SKM-1 (cell line): Measurements from ENCODE around the gene ADORA1.

Experiments used
- DNase-seq: peaks from one replicate; lab custom pipeline; 2025; ENCODE audit not compliant: unreplicated experiment; lab: John Stamatoyannopoulos, UW

Gene ADORA1

DNA sequence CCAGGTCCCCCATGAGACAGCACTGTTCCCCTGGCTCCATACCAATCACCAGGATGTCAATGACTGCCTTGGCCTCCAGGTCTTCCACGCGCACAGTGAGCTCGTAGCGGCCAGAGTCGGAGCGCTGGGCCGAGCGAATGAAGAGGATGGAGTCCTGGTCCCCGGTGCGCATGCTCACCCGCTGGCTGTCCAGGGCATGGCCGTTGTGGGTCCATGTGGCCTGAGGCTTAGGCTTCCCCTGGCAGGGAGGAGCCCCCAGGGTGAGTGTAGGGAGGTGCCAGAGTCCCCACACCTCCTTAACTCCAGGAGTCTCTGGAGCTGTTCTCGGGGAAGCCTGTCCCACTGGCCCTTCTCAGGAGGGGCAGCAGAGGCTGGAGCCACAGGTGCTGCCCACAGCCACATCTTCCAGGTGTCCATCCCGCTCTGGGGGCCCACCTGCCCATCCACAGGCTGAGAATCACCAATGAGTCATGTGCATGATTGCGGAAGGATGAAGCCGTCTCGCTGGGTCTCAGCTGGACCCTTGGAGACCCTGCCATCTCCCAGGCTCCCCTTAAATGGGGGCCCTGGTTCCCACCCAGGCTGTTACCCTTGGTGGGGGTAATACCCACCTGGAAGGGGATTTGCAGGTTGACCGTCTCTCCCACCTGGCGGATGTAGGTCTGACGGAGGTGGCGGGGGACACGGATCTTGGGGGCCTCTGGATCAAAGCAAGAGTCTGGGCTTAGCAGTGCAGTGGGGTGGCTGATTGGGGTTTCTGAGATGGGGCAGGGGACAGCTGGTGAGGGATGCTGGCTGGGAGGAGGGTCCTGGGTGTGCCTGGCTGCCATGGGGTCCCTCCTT is 44.0 kb downstream of the ADORA1 start:
- DNase-seq = no peak

GRCh38 chr1:203172184-203173010 is 44.9 kb downstream of the ADORA1 start:
- DNase-seq = peak; percentile 34

- no peak for DNase-seq
Observed at GRCh38 chr1:203173011-203173555, 45.6 kb downstream of the ADORA1 start.

GRCh38 chr1:203173566-203173965 is 46.0 kb downstream of the ADORA1 start:
- no peak for DNase-seq

DNA sequence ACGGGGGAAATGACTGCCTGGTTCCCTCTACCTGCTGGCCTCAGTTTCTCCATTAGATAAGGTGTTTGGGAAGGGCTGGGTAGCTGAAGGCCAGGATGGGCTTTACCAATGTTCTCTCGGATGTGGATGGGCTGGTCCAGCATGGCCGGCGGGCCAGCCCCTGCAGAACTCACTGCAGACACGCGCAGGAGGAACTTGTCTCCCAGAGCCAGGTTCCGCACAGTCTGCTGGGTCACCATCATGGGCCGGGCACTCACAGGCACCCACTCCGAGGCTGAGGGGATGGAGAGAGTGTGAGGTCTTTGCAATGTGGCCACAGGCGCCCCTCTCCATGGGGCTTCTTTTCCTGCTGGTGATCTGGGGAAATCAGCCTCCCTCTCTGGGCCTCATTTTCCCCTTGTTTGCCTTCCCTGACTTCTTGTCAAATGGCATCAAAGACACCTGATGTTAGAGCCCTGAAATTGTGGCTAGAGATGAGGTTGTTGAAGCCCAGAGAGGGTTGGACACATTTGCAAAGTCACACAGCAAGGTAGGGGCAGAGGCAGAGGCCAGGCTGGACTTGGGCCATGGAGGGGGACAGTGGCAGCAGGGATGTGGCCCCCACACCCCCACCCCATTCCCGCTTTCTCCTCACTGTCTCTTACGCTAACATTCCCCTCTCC is 46.9 kb downstream of the ADORA1 start:
- no peak for DNase-seq

- DNase-seq = no peak
Observed at GRCh38 chr1:203175237-203175826, 47.8 kb downstream of the ADORA1 start, which contains the start of gene MYBPH. TSS of gene MYBPH (minus strand) at chr1:203175826. CDS start at chr1:203175755, 71 bp downstream.

DNA sequence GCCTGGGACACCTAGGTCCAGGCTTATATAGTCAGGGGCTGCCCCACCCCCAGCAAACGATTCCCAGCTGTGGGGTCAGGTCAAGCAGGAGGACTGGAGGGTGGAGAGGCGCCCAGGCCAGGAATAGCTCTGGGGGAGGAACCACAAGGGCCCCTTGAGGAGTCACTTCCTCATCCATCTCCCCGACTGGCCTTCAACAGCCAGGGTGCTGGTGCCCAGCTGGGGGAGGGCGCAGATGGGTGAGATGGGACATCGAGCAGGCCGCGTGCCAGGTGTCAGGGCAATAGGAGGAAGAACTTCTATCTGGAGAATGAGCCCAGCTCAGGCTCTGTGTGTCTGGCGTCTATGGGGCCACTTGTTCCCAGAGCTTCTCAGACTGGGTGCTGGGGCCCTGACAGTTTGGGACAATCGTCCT is 48.3 kb downstream of the ADORA1 start:
- peak; percentile 91 for DNase-seq

DNA sequence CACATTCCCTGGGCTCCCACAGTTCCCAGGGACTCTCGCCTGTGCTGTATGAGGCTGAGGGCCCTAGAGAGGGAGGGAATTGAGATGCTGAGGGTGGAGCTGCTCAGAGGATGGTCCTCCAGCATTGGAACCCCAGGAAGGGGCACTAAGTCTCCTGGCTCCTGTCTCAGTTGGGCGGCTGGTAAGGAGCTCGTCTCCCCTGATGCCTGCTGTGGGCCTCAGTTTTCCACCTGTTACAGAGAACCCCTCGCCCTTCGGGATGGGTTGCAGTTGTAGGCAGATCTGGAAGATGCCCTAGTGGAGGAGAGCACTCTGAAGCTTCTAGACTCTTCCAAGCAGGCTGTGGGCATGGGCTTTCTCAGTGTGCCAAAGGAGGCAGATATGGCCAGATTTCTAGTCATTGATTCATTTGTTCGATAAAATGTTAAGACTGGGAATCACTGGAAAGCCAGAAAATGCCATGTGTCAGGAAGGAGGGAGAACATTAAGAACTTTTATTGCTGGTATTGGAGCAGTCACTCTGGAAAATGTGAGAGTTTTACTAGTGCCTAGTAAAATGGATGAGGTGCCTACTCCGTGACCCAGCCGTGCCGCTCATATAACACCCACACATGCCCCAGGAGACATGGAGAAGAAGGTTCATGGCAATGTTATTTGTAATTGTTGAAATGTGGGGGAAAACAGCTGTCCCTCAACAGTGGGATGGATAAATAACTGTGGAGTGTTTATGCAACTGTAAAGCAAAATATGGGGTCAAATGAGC is 48.9 kb downstream of the ADORA1 start:
- no peak for DNase-seq

DNA sequence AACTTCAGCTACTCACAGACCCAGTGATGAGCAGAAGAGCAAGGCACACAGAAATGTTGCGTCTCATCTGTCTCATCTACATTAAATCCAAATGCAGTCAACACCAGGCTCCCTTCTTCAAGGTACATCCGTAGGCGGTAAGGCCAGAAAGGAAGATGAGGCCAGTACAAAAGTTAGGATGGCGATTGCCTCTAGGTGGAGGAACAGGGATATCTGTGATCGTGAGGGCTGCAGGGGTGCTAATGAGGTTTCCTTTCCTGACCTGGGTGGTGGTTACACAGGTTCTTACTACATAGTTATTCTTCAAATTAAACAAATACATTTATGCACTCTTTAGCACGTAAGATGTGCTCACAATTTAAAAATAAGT is 49.5 kb downstream of the ADORA1 start:
- no peak for DNase-seq

- no peak for DNase-seq
Observed at GRCh38 chr1:203177470-203178039, 50.0 kb downstream of the ADORA1 start.

GRCh38 chr1:203178083-203178482 is 50.6 kb downstream of the ADORA1 start:
- no peak for DNase-seq

DNA sequence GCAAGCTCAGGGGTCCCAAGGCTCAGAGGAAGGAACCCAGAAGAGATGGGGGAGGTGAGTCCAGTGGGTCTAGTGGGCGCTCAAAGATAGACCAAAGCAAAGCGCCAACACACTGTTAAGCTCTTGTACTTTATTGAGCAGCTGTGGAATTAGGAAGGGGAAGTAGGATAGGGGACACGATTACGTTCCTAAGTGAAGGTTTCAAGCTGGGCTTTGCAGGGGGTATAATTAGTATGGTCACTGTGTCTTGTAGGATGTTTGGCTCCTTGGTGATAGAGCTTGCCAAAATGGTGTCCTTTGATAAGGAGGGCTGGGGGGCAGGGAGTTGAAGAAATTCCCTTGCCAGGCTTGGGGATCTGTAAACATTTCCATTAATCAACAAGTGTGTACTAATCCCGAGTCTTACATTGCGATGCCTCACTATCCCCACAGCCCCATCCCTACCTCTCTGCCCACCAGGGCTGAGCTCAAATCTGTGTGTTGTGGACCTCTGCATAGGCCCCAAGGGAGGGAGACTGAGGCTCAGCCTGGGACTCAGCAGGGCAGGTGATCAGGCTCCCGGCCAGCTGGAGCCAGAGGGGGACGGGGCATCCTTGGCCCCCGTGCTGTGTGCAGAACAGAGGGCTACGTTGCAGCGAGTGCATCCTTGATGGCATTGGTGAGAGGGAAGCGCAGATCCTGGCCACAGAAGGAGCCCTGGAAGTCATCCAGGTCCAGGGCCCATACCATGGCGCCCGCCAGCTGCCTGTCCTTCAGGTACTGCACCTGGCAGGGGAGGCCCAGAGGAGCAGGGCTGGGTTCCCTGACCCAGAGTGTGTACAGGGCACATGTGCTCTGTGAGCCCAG is 51.5 kb downstream of the ADORA1 start:
- no peak for DNase-seq

DNA sequence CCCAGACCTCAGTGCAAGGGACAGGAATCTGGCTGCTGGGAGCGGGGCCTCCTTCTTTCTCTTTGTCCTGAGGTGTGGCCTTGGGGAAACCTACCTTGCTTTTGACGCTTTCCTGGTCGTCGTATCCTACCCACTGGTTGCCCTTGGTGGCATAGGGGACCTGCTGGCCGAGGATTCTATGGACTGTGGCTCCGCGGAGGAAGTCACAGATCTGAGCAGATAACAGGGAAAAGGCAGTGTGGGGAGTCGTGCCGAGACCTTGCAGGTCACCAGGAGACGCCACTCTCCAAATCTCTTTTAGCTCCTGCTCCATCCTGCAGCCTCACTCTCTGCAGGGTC is 52.1 kb downstream of the ADORA1 start:
- DNase-seq = no peak

- DNase-seq = no peak
Observed at GRCh38 chr1:203180611-203181330, 53.2 kb downstream of the ADORA1 start.

GRCh38 chr1:203181586-203182386 is 54.3 kb downstream of the ADORA1 start:
- no peak for DNase-seq

DNA sequence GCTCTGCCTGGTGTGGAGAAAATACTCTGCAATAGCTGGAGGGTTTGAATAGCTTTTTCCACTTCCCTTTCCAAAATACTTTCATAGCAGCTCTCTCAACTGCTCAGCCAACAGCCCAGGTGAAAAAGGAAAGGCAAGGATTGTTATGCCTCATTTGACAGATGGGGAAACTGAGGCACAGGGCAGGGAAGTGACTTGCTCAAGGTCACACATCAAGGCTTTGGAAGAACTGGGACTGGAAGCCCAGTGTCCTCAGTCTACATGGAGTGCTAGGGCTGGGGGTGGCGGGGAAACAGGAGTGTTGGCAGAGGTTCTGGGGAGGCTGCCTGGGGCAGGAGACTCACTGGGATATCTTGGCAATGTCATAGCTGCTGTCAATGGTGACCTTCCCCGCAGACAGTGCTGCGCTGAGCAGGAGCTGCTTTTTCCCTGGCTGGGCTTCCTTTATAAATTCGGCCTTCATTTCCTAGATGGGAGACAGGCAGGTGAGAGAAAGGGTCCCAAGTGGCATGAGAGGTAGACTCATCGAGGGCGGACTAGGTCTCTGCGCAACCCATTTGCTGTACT is 54.9 kb downstream of the ADORA1 start:
- no peak for DNase-seq

DNA sequence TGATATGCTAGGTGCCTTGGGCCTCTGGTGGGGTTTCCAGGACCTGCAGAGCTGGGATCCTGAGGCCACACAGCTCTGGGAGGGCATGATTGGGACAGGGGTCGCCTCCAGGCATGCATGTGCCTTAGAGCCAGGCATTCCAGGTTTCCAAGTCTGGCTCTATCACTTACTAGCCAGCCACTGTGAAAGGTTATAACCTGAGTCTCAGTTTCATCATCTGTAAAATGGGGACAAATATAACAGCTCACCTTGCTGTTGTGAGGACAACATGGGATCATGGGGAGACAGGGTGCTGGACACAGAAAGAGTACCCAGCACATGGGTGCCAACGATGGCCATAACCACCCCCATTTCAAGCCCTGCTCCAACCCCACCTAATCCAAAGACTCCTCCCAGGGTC is 56.3 kb downstream of the ADORA1 start:
- no peak for DNase-seq
